Ascending aorta (tissue), 2 donors: ENCODE measurements around the gene RPP14. TPM values are rescaled to one million over a fixed set of nuclear protein-coding genes. Genes with fewer than 3 reads are reported as not detected.

ENCODE experiments used
- DNase-seq, 2 donors: peaks; one replicate each; pipeline ENCODE4 v3.0.0-alpha.2; 2019; ENCODE audit warnings: low spot score in 2 of 2
- H3K27ac ChIP-seq, 2 donors: fragments of 200-600 bp; sonication (generic); one replicate each; pipeline ENCODE4 v1.5.1; 2016 to 2017; ENCODE audit warnings: mild to moderate bottlenecking in 1 of 2
- H3K27me3 ChIP-seq: fragments of 200-600 bp; sonication (generic); one replicate; pipeline ENCODE4 v1.5.1; 2017
- H3K36me3 ChIP-seq, 2 donors: fragments of 200-600 bp; sonication (generic); one replicate each; pipeline ENCODE4 v1.5.1; 2016
- H3K4me1 ChIP-seq, 2 donors: fragments of 200-600 bp; sonication (generic); one replicate each; pipeline ENCODE4 v1.5.1; 2016 to 2017; ENCODE audit warnings: mild to moderate bottlenecking in 1 of 2
- H3K4me3 ChIP-seq, 2 donors: fragments of 200-600 bp; sonication (generic); one replicate each; pipeline ENCODE4 v1.5.1; 2016 to 2017; ENCODE audit warnings: mild to moderate bottlenecking in 1 of 2
- H3K9me3 ChIP-seq, 2 donors: fragments of 200-600 bp; sonication (generic); one replicate each; pipeline ENCODE4 v1.5.1; 2016
- CTCF ChIP-seq, 3 experiments: fragments of 200-600 bp in 2 of 3; fragments of 450-650 bp in 1 of 3; sonication (generic) in 2 of 3; IDR thresholded peaks; one replicate each; pipeline ENCODE4 v1.5.1; 2016 to 2019; ENCODE audit warnings: antibody characterized with exemption in 3 of 3, mild to moderate bottlenecking in 1 of 3, moderate library complexity in 1 of 3
- intact Hi-C: fragments of 100-400 bp; cut with DNase I; formaldehyde crosslinking; loops from one replicate; pipeline ENCODE4 v1.15.1; 2023
- total RNA-seq: library from RNA; depleted of rRNA; stranded (reverse); fragments of >200 nt; gene quantifications from one replicate; pipeline ENCODE4 v1.1.0, GENCODE V29; 2016

Gene RPP14
- total RNA-seq, 1 donor from 2014 or later, result 32.5 TPM

GRCh38 chr3:58333206-58334012, 27.4 kb downstream of the RPP14 start:
- DNase-seq, result peak in 1 of 2 donors; percentile 64
- Histone ChIP-seq H3K36me3 (no peaks in the 10 kb centered on the region), H3K27me3 (no peaks in the 10 kb centered on the region), H3K27ac (peak overlapping the region; percentile 61 to 67), H3K4me3 (peak overlapping the region; percentile 88 to 93), H3K9me3 (no peaks in the 10 kb centered on the region), H3K4me1 (peaks cover 0 to 9% of the 10 kb centered on the region in 2 donors)
- no peak for TF ChIP-seq CTCF (IDR thresholded peaks at IDR 0.05)
- intact Hi-C loops, result no loop called here

- no peaks in the 10 kb centered on the region for H3K36me3 ChIP-seq
- intact Hi-C loops, result no loop called here
- H3K4me1 ChIP-seq, result peaks cover 0 to 9% of the 10 kb centered on the region in 2 donors
- no peak overlapping the region for H3K27ac ChIP-seq
- H3K9me3 ChIP-seq, result no peaks in the 10 kb centered on the region
- peak overlapping the region; percentile 88 to 93 for H3K4me3 ChIP-seq
- H3K27me3 ChIP-seq, result no peaks in the 10 kb centered on the region
- no peak for DNase-seq
- no peak for TF ChIP-seq CTCF (IDR thresholded peaks at IDR 0.05)
These were observed 27.9 kb downstream of the RPP14 start for GRCh38 chr3:58334013-58334321.

DNA sequence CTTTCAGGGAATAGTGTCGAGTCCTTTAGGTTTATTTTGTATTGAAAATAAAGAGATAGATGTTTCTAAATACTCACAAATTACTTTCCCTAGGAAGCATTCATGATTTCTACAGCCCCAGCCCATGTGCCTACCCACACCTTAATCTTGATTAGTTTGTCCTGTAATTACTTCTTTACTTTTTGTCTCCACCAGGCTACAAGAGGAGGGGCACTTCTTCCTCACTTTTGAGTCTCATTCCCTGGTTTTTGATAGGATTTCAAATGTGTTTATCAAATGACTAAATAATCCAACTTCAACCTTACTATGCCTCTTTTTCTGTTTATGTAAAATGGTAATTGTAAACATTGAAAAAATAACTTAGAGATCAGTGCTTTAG, 28.4 kb downstream of the RPP14 start:
- TF ChIP-seq CTCF (IDR thresholded peaks at IDR 0.05), result no peak

GRCh38 chr3:58335652-58335947, 29.6 kb downstream of the RPP14 start:
- Histone ChIP-seq H3K4me3 (peak overlapping the region; percentile 13 to 27), H3K27ac (peak overlapping the region; percentile 47 to 64), H3K9me3 (no peaks in the 10 kb centered on the region), H3K36me3 (peaks cover 0 to 6% of the 10 kb centered on the region in 2 donors), H3K4me1 (peaks cover 0 to 9% of the 10 kb centered on the region in 2 donors), H3K27me3 (no peaks in the 10 kb centered on the region)
- DNase-seq, result no peak
- intact Hi-C loops, result no loop called here
- no peak for TF ChIP-seq CTCF (IDR thresholded peaks at IDR 0.05)

More for the DNA sequence above, 28.4 kb downstream of the RPP14 start:
- Histone ChIP-seq H3K27ac (peak overlapping the region in 1 of 2 donors; percentile 44), H3K4me1 (peaks cover 0 to 9% of the 10 kb centered on the region in 2 donors), H3K9me3 (no peaks in the 10 kb centered on the region), H3K4me3 (peak overlapping the region; percentile 88 to 93), H3K36me3 (no peaks in the 10 kb centered on the region), H3K27me3 (no peaks in the 10 kb centered on the region)
- intact Hi-C loops, result no loop called here
- DNase-seq, result no peak

DNA sequence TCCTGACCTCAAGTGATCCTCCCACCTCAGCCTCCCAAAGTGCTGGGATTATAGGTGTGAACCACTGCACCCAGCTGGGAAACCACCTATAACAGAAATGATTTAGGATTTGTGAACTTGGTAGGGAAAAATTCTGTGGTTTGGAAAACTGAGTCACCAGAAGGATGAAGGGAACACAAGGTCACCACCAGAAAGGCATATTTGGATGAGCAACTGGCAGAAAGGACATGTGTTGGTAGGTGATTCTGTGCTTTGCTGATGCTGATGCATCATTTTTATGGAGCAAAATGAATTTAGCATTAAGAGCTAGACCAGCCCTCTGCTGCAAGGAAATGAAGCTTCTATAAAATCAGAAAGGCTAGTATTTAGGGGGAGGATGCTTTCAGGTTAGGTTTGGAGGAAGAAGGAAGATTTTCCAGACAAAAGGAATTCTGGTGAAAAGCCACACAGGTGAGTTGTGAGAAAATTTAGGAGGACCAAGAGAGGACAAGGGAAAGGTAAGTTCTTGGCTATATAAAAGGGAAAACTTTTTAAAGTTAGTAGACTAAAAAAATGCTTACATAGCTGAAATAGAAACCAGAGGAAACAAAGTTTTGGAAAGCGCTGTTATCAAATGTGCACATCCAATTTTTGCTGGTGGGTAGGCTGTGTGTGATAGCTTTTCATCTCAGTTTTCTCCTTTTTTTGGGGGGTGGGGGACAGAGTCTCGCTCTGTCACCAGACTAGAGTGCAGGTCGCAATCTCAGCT, 30.3 kb downstream of the RPP14 start:
- Histone ChIP-seq H3K27me3 (no peaks in the 10 kb centered on the region), H3K36me3 (peaks cover 0 to 6% of the 10 kb centered on the region in 2 donors), H3K4me1 (peaks cover 0 to 9% of the 10 kb centered on the region in 2 donors), H3K27ac (peak overlapping the region in 1 of 2 donors; percentile 47), H3K9me3 (no peaks in the 10 kb centered on the region), H3K4me3 (no peak overlapping the region)
- DNase-seq, result no peak
- intact Hi-C loops, result no loop called here
- TF ChIP-seq CTCF (IDR thresholded peaks at IDR 0.05), result no peak
